Measurements from ENCODE around the gene DTNBP1. TPM values are rescaled to one million over a fixed set of nuclear protein-coding genes. Genes with fewer than 3 reads are reported as not detected.

Gene DTNBP1
- total and polyA plus RNA-seq, 2 of the 13 experiments (the other 11 are each of a cell fraction or from before 2014, with no cell fraction given): 6.6 to 19.1 TPM

- TF ChIP-seq GLMP (CRISPR knock-in tag; IDR thresholded peaks at IDR 0.05; ENCODE audit: borderline replicate concordance) (no peak), HINFP (CRISPR knock-in tag; IDR thresholded peaks at IDR 0.05; ENCODE audit: low read depth) (no peak), ARID4A (CRISPR knock-in tag; IDR thresholded peaks at IDR 0.05; ENCODE audit: borderline replicate concordance) (no peak), SOX13 (IDR thresholded peaks at IDR 0.05) (no peak), SOX13 (CRISPR knock-in tag; conservative IDR thresholded peaks at IDR 0.05 in 1 of 2, IDR thresholded peaks at IDR 0.05 in 1 of 2) (no peak)
Observed at GRCh38 chr6:15512721-15513120, 150.1 kb downstream of the DTNBP1 start (continued).

GRCh38 chr6:15512126-15512525 lies 150.7 kb downstream of the DTNBP1 start:
- 78% methylated on average over 18 of the region's 18 CpGs for WGBS (ENCODE audit: low lambda C conversion rate)
- Histone ChIP-seq H3K27me3 (ENCODE audit: control insufficient read depth in 1 of 2, insufficient read depth in 2 of 2, low read length in 2 of 2) (no peaks in the 10 kb centered on the region), H3K79me2 (ENCODE audit: insufficient read depth, low read length) (no peaks in the 10 kb centered on the region), H3K27ac (ENCODE audit: extremely low read length, insufficient read depth, low read length) (no peak overlapping the region), H3K36me3 (replicated peaks in 1 of 2; ENCODE audit: control insufficient read depth in 1 of 2, insufficient read depth in 2 of 2, low read length in 2 of 2) (peaks cover 23 to 61% of the 10 kb centered on the region in 2 experiments; a peak in 4 of 5 replicates), H3K9me3 (ENCODE audit: low read length) (no peaks in the 10 kb centered on the region), H3K4me1 (ENCODE audit: insufficient read depth, low read length) (no peaks in the 10 kb centered on the region), H3K9ac (ENCODE audit: insufficient read depth, low read depth, low read length) (no peak overlapping the region), H4K20me1 (ENCODE audit: insufficient read depth, low read length) (no peaks in the 10 kb centered on the region), H2AFZ (ENCODE audit: low read length) (no peak overlapping the region), H3K4me3 (replicated peaks in 1 of 3; ENCODE audit: insufficient read depth in 1 of 3, low read depth in 2 of 3, low read length in 3 of 3) (no peak overlapping the region), H3K4me2 (ENCODE audit: low read depth, low read length) (no peak overlapping the region)
- BruUV-seq (replicated peaks): no TSS peak
- DNase-seq (ENCODE audit: low spot score) (peak; percentile 41), FAIRE-seq (peak; percentile 57), ATAC-seq (peak; percentile 70)
- intact Hi-C loops (cut with micrococcal nuclease; ENCODE audit: unreplicated experiment) (no loop called here), in situ Hi-C loops (cut with HindIII; ENCODE audit: extremely low pct_ligation_motif_present, low pct_unique_long_range_greater_than_20kb) (no loop called here)
- ChIA-PET CTCF (ENCODE audit: low intra/inter-chr PET ratio, low total read pairs) (no interaction called here), POLR2A (no interaction called here)
- TF ChIP-seq RAD21 (CRISPR knock-in tag; IDR thresholded peaks at IDR 0.05): peak; percentile 44
- TF ChIP-seq ZBTB4 (CRISPR knock-in tag; IDR thresholded peaks at IDR 0.05; ENCODE audit: borderline replicate concordance): peak; percentile 28; the same call in 1 of the 2 replicates
- TF ChIP-seq STAG1 (CRISPR knock-in tag; IDR thresholded peaks at IDR 0.05): peak; percentile 74
- TF ChIP-seq ZFP1 (CRISPR knock-in tag; IDR thresholded peaks at IDR 0.05): no peak
- peak; percentile 48; the same call in 1 of the 2 replicates for TF ChIP-seq ZMYM4 (CRISPR knock-in tag; IDR thresholded peaks at IDR 0.05)
- peak; percentile 29 for TF ChIP-seq XRCC5 (optimal IDR thresholded peaks at IDR 0.05; ENCODE audit: low read length)
- no peak for TF ChIP-seq ZC3H4 (CRISPR knock-in tag; IDR thresholded peaks at IDR 0.05; ENCODE audit: borderline replicate concordance)

All from HepG2 (cell line).